ENCODE data around the gene RNFT1.
"Not testable (repeated sequence)": the region's sequence is repeated elsewhere in the genome, so short reads cannot be mapped to it uniquely, and the experiment has no call there.

Gene RNFT1

DNA sequence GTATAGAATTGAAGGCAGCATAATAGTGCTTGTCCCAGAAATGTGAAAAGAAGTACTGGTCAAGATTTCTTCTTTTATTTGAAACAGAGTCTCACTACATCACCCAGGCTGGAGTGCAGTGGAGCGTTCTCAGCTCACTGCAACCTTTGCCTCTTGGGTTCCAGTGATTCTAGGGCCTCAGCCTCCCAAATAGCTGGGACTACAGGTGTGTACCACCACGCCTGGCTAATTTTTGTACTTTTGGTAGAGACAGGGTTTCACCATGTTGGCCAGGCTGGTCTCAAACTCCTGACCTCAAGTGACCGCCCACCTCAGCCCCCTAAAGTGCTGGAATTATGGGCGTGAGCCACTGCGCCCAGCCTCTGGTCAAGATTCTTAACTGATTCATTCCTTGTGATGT is 43.9 kb downstream of the RNFT1 start:
- not testable (repeated sequence) for DNase-seq

DNA sequence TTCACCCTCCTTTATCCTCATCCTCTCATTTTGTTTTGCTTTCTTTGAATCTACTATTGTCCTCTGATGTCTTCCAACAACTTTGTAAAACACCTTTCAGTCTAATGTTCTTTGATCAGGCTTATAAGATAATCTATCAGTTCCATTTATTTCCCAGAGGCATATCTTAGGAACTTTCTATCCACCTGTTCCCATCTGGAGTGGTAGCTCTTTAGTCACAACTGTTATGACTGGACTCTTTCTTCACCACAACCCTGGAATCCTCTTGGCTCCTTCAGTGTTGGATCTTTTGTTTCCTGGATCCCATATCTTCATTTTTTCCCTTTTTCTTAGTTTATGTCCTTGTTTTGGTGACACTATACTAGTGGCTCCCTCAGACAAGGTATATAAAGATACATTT is 48.1 kb downstream of the RNFT1 start:
- DNase-seq: no peak

GRCh38 chr17:59914274-59914854 is 50.2 kb downstream of the RNFT1 start:
- peak; percentile 67 for DNase-seq

GRCh38 chr17:59907467-59907866 is 57.1 kb downstream of the RNFT1 start:
- no peak for DNase-seq

- no peak for DNase-seq
Observed at GRCh38 chr17:59903455-59903854, 61.1 kb downstream of the RNFT1 start.

Data from eye (tissue), 1 donor.